GM12878 (cell line): ENCODE measurements around the gene FBXL16.
"Not testable (repeated sequence)": the region's sequence is repeated elsewhere in the genome, so short reads cannot be mapped to it uniquely, and the experiment has no call there.

ENCODE experiments used
- CHD2 ChIP-seq: IDR thresholded peaks from 2 replicates; pipeline ENCODE4 v1.6.1; 2011; ENCODE audit warnings: low read depth, low read length, improper control_type of control experiment, borderline replicate concordance
- CTCF ChIP-seq, 3 experiments: IDR thresholded peaks in 2 of 3; conservative IDR thresholded peaks in 1 of 3; 2 replicates each; pipeline ENCODE4 v1.5.1; 2011; ENCODE audit warnings: low read depth in 3 of 3, low read length in 3 of 3, mild to moderate bottlenecking in 3 of 3, control low read depth in 2 of 3, moderate library complexity in 2 of 3, inconsistent platforms in 1 of 3, mixed read lengths in 1 of 3; ENCODE audit not compliant: control insufficient read depth in 2 of 3, insufficient read depth in 1 of 3; ENCODE audit errors: extremely low read depth in 1 of 3
- EP300 ChIP-seq, 2 experiments: fragments of 150-350 bp in 1 of 2; IDR thresholded peaks; 2 replicates each; pipeline ENCODE4 v1.6.1; 2011 to 2012; ENCODE audit warnings: low read depth in 2 of 2, low read length in 2 of 2, borderline replicate concordance in 1 of 2, improper control_type of control experiment in 1 of 2, inconsistent platforms in 1 of 2; ENCODE audit not compliant: control insufficient read depth in 1 of 2
- GATAD2B ChIP-seq: fragments of 450-650 bp; conservative IDR thresholded peaks from 2 replicates; pipeline ENCODE4 v1.6.1; 2017; ENCODE audit warnings: low read depth, mild to moderate bottlenecking, moderate library complexity
- SPI1 ChIP-seq: IDR thresholded peaks from 2 replicates; pipeline ENCODE4 v1.6.1; 2011; ENCODE audit warnings: low read depth, mild to moderate bottlenecking, low read length, moderate library complexity, borderline replicate concordance; ENCODE audit not compliant: insufficient read depth
- TAF1 ChIP-seq: IDR thresholded peaks from 2 replicates; pipeline ENCODE4 v1.6.1; 2011; ENCODE audit warnings: mild to moderate bottlenecking, low read depth, low read length, borderline replicate concordance
- USF2 ChIP-seq: IDR thresholded peaks from 2 replicates; pipeline ENCODE4 v1.6.1; 2011; ENCODE audit warnings: low read depth, low read length, improper control_type of control experiment, borderline replicate concordance

- not testable (repeated sequence) for TF ChIP-seq SPI1; CTCF (IDR thresholded peaks at IDR 0.05 in 2 of 3, conservative IDR thresholded peaks at IDR 0.05 in 1 of 3; ENCODE audit: control insufficient read depth in 2 of 3, extremely low read depth in 1 of 3, insufficient read depth in 1 of 3, low read depth in 3 of 3, low read length in 3 of 3); TAF1; CHD2; GATAD2B; USF2; EP300 (IDR thresholded peaks at IDR 0.05; ENCODE audit: borderline replicate concordance in 1 of 2, control insufficient read depth in 1 of 2, low read depth in 2 of 2, low read length in 2 of 2)
Observed at GRCh38 chr16:754121-754607, 48.6 kb upstream of the FBXL16 start.
